Thyroid gland (tissue), 4 donors: Measurements from ENCODE around the gene ATG13.

ENCODE experiments used
- CTCF ChIP-seq, 6 experiments: fragments of 200-600 bp in 3 of 6; fragments of 450-650 bp in 3 of 6; sonication (generic) in 3 of 6; IDR thresholded peaks; one replicate each; pipeline ENCODE4 v1.5.1; 2016 to 2019; ENCODE audit warnings: antibody characterized with exemption in 6 of 6, mild to moderate bottlenecking in 2 of 6, inconsistent platforms in 1 of 6, moderate library complexity in 1 of 6
- POLR2A ChIP-seq, 2 donors: fragments of 450-650 bp; IDR thresholded peaks; one replicate each; pipeline ENCODE4 v1.6.1; 2017; ENCODE audit warnings: antibody characterized with exemption in 2 of 2, mild to moderate bottlenecking in 2 of 2, moderate library complexity in 1 of 2

GRCh38 chr11:46617134-46617971 is at the start of gene ATG13, which contains the start of gene HARBI1:
- TF ChIP-seq CTCF (IDR thresholded peaks at IDR 0.05) (peak; percentile 46 to 82 (median 66)), POLR2A (IDR thresholded peaks at IDR 0.05) (peak in 1 of 2 donors; percentile 55)
